Stimulated activated CD4-positive, alpha-beta T cell treated with anti-CD3 and anti-CD28 coated beads, Interleukin-15, amount 100 ng/mL, for 24 hours (primary cell): Measurements from ENCODE around the gene RBPJL.
"Not testable (repeated sequence)": the region's sequence is repeated elsewhere in the genome, so short reads cannot be mapped to it uniquely, and the experiment has no call there.

Experiments used
- DNase-seq: peaks from one replicate; pipeline ENCODE4 v3.0.0-alpha.2; 2020

Gene RBPJL

DNA sequence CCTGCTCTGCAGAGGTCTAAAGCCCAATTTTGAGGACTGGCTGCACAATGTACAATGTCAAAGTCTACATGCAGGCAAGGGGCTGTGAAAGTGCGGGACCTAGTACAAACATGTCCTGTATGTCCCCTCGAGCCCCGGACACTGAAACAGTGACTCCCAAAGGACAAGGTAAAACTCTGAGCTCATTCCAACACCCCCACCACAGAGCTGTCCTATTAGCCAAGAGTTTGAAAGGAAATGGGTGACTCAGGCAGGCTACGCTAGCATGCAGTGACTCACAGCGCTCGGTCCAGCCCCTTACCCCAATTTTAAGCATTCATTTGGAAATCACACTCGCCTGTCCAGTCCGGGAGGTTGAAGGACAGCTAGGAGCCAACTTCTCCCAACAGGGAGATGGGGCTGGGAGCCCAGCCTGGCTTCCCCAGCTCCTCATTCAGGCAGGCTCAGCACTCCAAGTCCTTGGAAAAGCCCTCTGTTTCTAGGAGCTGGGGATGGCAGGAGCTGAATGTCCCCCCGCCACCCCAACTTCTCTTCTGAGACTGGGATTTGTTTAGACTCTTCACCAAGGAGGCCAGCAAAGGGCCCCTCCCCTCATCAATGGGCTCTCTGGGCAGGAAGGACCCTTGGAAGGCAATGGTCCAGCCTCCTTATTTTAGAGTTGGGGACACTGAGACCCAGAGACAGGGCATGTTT, 37.7 kb downstream of the RBPJL start:
- peak; percentile 37 for DNase-seq

- DNase-seq, result no peak
These were observed 38.7 kb downstream of the RBPJL start for GRCh38 chr20:45345104-45345936.

- DNase-seq, result no peak
These were observed 39.7 kb downstream of the RBPJL start for GRCh38 chr20:45346291-45346718.

- DNase-seq, result no peak
These were observed 40.2 kb downstream of the RBPJL start for GRCh38 chr20:45346851-45347250.

GRCh38 chr20:45347297-45347935, 40.8 kb downstream of the RBPJL start:
- DNase-seq, result no peak

- DNase-seq, result peak; percentile 79
These were observed 41.5 kb downstream of the RBPJL start, which contains the start of gene SDC4 for GRCh38 chr20:45347936-45348778. TSS of gene SDC4 (minus strand) at chr20:45348424. CDS start at chr20:45348384, 40 bp downstream.

- DNase-seq, result no peak
These were observed 43.6 kb downstream of the RBPJL start for GRCh38 chr20:45350217-45350616.

- DNase-seq, result not testable (repeated sequence)
These were observed 44.2 kb downstream of the RBPJL start for GRCh38 chr20:45350795-45351194.

DNA sequence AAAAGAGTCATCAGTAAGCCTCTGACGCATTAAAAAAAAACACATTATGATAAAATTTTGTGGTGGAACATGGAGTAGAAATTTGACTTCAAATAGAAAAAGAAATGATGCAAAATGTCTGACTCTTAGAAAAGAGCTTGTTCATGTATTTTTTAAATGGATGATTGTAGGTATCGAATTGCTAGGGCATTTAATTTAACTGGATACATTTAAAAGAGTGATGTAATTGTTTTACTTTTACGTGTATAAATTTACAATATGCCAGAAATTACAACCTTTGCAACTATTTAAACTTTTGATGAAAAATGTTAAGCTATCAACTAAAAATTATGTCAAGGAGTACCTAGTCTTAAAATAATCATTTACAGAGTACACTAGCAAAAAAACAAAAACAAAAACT, 46.1 kb downstream of the RBPJL start:
- no peak for DNase-seq

DNA sequence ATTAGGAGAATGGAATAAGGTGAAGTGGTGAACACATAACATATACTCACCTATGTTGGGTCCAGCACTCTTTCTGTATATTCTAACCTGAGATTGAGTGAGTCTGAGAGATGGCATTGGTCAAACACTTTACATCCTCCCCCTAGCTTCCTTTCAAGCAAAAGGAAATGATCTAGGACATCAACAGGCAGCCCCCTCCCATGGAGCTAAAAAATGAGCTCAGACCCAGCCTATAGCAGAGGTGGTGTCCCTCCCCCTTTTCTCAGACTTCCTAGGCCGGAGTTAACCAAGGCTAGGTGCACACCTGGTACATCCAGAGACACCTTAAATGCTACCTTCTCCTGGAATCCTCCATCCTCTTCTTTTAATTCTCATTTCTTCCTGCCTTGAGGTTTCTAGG, 47.1 kb downstream of the RBPJL start:
- no peak for DNase-seq

DNA sequence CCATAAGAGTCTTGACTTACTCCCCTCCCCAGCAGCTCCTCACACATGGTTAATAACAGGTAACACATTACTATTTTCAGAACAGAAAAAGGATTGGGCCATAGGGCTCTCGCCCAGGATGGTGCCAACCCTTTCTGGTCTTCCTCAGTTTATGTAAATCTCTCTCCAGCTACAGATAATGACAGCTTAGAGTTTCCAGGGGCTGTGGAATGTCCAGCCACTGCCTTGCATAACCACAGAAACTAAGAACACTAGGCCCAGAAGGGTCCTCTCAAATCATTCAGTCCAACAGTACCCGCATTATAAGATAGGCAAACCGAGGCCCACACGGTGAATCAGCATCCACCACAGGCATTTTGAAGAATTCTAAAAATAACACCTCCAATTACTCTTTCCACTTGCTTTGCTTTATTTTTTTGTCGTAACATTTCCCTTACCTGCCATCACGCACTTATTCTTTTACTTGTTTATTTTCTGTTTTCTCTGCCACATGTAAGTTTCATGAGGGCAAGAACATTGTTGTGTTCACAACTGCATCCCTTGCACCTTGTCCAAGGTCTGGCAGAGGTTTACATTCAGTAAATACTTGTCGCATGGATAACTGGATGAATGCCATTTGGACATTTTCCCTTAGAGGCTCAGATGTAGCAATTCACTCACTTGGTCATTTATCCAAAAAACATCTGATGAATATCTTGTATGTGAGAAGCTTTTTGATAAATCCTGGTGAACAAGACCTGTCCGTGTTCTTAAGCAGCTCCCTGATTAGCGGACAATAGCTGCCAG, 48.0 kb downstream of the RBPJL start:
- peak; percentile 65 for DNase-seq

DNA sequence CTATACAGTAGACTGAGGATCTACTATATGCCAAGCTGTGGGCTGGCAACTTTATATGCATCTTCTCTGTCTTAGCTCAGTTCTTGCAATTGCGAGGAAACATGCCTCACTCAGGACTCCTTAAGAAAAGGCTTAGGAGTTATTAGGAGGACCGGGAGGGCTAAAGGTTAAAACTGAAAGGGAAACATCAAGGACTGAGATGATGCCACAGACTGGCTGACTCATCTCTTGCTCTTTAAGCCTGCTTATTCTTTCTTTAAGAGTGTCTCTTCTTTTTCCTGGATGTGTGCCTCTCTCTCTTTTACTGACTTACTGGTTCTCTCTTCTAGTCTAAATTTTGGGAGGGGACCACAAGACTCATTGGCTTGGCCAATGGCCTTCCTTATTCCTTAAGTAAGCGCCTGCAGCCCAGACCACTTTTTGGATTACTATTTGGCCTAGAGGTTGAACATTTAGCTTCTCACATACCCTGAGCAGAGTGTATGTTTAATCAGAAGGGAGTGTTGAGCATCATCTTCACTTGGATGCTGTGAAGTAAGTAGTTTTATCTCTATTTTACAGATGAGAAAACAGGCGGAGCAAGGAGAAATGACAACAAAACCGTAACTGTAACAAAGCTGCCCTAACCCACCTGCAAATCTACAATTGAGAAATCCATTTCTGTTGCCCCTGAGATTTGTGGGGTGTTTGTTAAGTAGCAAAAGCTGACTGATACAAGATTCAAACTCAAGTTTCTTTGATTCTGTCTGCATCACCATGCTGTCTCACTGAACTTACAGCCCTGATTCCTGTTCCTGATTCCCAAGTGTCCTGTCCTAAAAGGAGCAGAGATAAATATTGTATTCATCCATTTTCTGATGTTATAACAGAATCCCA, 48.8 kb downstream of the RBPJL start:
- peak; percentile 25 for DNase-seq

- DNase-seq, result peak; percentile 16
These were observed 51.8 kb downstream of the RBPJL start for GRCh38 chr20:45358282-45359068.

- no peak for DNase-seq
These were observed 52.4 kb downstream of the RBPJL start for GRCh38 chr20:45359069-45359405.

GRCh38 chr20:45359406-45360148, 52.9 kb downstream of the RBPJL start:
- no peak for DNase-seq

DNA sequence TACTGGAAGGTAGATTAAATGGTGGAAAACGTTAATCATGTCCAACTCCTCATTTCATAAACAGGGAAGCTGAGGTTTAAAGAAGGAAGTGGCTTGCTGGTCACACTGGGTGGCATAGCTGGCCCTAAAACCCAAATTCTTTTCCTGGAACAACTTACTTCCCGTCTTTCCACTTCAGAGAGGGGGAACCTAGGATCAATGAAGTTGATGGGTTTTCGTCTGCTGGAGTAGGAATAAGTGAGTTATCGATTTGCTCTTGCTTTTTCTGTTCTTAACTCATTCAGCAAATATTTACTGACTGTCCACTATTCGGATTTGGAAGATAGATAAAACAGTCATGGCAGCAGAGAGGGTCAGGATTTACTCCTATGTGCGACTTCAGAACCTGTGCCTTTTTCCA, 55.2 kb downstream of the RBPJL start:
- no peak for DNase-seq

GRCh38 chr20:45362804-45363610, 56.4 kb downstream of the RBPJL start, which contains the start of gene SYS1:
TSS of gene SYS1 (plus strand) at chr20:45363156. CDS start at chr20:45363532, 376 bp downstream.
- peak; percentile 99 for DNase-seq
